Progenitor cell of endocrine pancreas (in vitro differentiated cells): ENCODE results near the gene FADS6. TPM values are rescaled to one million over a fixed set of nuclear protein-coding genes. Genes with fewer than 3 reads are reported as not detected.
A peak's percentile ranks its signal among the peaks of the same experiment; 100 is the strongest.

Experiments used
- DNase-seq: peaks from one replicate; pipeline ENCODE4 v3.0.0; 2021; ENCODE audit warnings: low spot score; ENCODE audit not compliant: unreplicated experiment
- H3K27ac Mint-ChIP-seq: 2 replicates; pipeline ENCODE4 v1.8.0; 2021; ENCODE audit warnings: mild to moderate bottlenecking, moderate library complexity, mixed read lengths
- H3K27me3 Mint-ChIP-seq: 2 replicates; pipeline ENCODE4 v1.8.0; 2021; ENCODE audit warnings: mixed read lengths
- H3K36me3 Mint-ChIP-seq: 2 replicates; pipeline ENCODE4 v1.8.0; 2022; ENCODE audit warnings: mixed read lengths; ENCODE audit not compliant: insufficient read depth
- H3K4me1 Mint-ChIP-seq: 2 replicates; pipeline ENCODE4 v1.8.0; 2021; ENCODE audit warnings: low read depth, mixed read lengths
- H3K4me3 Mint-ChIP-seq: 2 replicates; pipeline ENCODE4 v1.8.0; 2021; ENCODE audit warnings: low read depth, mild to moderate bottlenecking, moderate library complexity, mixed read lengths
- H3K9me3 Mint-ChIP-seq: 2 replicates; pipeline ENCODE4 v1.8.0; 2021; ENCODE audit warnings: low read depth, mixed read lengths
- total RNA-seq: library from RNA; stranded (reverse); gene quantifications from 2 replicates; pipeline ENCODE4 v1.2.1, GENCODE V29; 2021
- TF ChIP-seq, protein P1 (sequence below): fragments of 200-600 bp; sonication (generic); IDR thresholded peaks from one replicate; pipeline ENCODE4 v1.5.0; 2021; ENCODE audit warnings: antibody characterized with exemption, mild to moderate bottlenecking; ENCODE audit not compliant: unreplicated experiment

FADS6 gene
- total RNA-seq, 1 donor from 2014 or later: 0.14 TPM

DNA sequence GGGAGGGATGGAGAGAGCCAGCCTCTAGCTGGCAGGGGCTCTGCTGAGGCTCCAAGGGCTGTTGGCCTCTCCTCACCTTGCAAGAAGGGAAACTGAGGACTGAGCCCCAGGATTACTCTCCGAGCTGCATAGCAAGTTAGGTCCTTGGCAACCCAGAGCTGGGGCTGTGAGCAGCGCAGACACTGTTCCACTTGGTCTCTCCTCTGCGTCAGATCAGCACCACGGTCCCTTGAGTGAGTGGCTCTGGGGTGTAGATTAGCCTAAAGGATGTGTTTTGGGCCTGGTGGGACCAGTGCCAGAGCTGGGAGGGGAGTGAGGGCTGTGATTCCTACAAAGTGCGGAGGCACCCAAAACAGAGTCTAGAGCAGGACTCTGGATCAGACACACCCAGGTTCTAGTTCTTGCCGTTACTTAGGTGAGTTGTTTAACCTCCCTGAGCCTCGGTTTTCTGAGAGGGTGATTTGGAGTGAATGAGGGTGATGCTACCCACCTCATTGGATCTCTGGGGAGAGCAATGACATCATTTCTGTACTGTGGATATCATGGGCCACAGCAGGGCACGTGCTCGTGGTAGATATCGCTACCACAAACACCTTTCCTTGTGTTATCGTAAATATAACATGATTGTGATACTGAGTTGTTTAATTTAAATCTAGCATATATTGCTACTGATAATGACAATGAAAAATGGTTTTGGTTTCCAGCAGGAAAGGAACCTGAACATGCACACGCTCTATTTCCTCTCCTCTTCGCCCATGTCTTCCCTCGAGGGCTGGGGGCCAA, 8.1 kb upstream of the FADS6 start:
- peaks cover 40% of the 10 kb centered on the region for H3K27me3 Mint-ChIP-seq
- no peaks in the 10 kb centered on the region for H3K36me3 Mint-ChIP-seq
- H3K4me1 Mint-ChIP-seq: no peaks in the 10 kb centered on the region
- no peak overlapping the region for H3K27ac Mint-ChIP-seq
- H3K4me3 Mint-ChIP-seq: no peak overlapping the region
- TF ChIP-seq, protein P1, sequence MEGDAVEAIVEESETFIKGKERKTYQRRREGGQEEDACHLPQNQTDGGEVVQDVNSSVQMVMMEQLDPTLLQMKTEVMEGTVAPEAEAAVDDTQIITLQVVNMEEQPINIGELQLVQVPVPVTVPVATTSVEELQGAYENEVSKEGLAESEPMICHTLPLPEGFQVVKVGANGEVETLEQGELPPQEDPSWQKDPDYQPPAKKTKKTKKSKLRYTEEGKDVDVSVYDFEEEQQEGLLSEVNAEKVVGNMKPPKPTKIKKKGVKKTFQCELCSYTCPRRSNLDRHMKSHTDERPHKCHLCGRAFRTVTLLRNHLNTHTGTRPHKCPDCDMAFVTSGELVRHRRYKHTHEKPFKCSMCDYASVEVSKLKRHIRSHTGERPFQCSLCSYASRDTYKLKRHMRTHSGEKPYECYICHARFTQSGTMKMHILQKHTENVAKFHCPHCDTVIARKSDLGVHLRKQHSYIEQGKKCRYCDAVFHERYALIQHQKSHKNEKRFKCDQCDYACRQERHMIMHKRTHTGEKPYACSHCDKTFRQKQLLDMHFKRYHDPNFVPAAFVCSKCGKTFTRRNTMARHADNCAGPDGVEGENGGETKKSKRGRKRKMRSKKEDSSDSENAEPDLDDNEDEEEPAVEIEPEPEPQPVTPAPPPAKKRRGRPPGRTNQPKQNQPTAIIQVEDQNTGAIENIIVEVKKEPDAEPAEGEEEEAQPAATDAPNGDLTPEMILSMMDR: no peak
- DNase-seq: no peak
- no peaks in the 10 kb centered on the region for H3K9me3 Mint-ChIP-seq

DNA sequence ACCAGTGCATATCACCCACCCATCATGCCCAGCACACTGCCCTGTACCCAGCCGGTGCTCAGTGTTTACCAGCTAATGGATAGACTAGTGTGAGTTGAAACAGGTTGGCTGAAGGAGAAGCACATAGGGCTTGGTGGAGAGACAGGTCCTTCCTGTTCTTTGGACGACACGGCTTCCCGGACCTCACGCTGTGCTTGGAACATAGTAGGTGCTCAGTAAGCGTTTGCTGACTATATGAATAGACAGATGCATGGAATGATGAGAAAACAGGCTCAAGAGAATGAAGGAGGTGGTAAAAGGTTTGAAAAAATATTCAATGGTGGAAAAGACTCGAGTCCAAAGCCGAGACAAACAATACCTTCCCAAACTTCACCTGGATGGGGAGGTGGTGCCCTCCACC, 6.8 kb upstream of the FADS6 start:
- Mint-ChIP-seq H3K36me3 (no peaks in the 10 kb centered on the region), H3K4me1 (no peaks in the 10 kb centered on the region), H3K27me3 (peaks cover 51% of the 10 kb centered on the region), H3K27ac (no peak overlapping the region), H3K9me3 (no peaks in the 10 kb centered on the region), H3K4me3 (no peak overlapping the region)
- TF ChIP-seq, protein P1: no peak
- no peak for DNase-seq

DNA sequence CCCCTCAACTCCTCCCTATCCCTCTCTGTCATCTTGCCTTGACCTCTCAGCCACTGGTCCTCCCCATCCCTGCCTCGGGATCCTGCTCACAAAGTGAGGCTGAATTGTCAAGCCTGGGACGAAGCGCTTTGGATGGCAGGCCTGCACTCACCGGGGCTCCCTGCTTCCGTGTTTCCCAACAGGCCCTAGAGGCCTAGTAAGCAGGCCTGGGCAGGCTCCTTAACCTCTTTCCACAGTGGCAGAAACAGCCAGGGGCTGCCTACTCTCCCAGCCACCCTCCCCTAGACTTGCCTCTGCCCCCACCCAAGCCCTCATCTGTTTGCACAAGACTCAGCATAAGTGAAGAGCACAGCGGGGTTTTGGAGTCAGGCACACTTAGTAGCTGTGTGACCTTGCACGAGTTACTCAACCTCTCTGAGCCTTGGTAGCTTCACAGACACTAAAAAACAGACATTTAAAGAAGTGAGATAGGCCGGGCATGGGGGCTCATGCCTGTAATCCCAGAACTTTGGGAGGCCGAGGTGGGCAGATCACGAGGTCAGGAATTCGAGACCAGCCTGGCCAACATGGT, 5.0 kb upstream of the FADS6 start:
- TF ChIP-seq, protein P1: no peak

DNA sequence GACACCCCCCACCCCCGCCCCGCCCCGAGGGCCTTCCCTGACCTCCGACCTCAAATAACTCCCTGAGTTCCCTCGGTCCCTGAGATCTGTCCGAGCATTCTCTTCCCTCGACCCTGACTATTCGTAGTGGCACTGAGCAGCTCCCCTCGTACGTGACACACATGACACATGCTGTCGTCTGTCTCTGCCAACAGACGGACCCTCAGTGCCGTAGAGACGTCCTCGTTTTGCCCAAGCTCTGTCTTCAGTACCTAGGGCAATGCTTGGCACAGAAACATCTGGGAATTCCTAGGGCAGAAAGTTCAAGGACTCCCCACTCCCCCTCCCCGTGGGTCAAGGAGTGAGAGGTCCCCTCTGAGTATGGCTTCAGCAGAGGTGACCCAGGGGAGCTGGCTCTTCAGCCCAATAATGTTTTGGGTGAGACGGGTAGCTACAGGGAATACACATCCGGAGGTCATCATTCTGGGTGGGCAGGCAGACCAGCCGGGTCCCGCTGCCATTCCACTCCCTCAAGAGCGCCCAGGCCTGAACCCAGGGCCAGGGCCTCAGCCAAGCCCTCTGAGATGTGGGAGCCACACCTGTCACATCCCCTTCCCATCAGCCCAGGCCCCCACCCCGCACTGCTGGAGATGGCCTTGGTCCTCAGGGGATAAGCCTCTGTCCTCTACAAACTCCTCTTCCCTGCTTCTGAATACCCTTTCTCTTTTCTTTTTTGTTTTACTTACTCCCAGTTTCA, 671 bp upstream of the FADS6 start:
- H3K36me3 Mint-ChIP-seq: no peaks in the 10 kb centered on the region
- no peak for DNase-seq
- peak overlapping the region; percentile 70 for H3K4me3 Mint-ChIP-seq

More for the DNA sequence above, 5.0 kb upstream of the FADS6 start:
- H3K4me1 Mint-ChIP-seq: peaks cover 2% of the 10 kb centered on the region
- H3K27me3 Mint-ChIP-seq: peaks cover 60% of the 10 kb centered on the region
- DNase-seq: no peak
- no peak overlapping the region for H3K4me3 Mint-ChIP-seq
- H3K27ac Mint-ChIP-seq: no peak overlapping the region
- H3K36me3 Mint-ChIP-seq: no peaks in the 10 kb centered on the region
- no peaks in the 10 kb centered on the region for H3K9me3 Mint-ChIP-seq

More for the DNA sequence above, 671 bp upstream of the FADS6 start:
- Mint-ChIP-seq H3K27me3 (peaks cover 61% of the 10 kb centered on the region), H3K4me1 (peaks cover 2% of the 10 kb centered on the region), H3K27ac (no peak overlapping the region), H3K9me3 (no peaks in the 10 kb centered on the region)
- TF ChIP-seq, protein P1: no peak
